Ovary (tissue), 3 donors: ENCODE measurements around the gene MORN2.

Experiments used
- CTCF ChIP-seq, 3 donors: fragments of 450-650 bp in 2 of 3; fragments of 200-600 bp in 1 of 3; IDR thresholded peaks; one replicate each; pipeline versions ENCODE4 v1.5.1 to v1.8.0; 2016 to 2022; ENCODE audit warnings: antibody characterized with exemption in 3 of 3, mild to moderate bottlenecking in 1 of 3
- EP300 ChIP-seq: sonication (generic); formaldehyde crosslinking; IDR thresholded peaks from one replicate; pipeline ENCODE4 v1.6.1; 2017; ENCODE audit warnings: antibody characterized with exemption
- donor health status: DM: no; HTN: no; CAD: no.

GRCh38 chr2:38922389-38922788 is 46.6 kb downstream of the MORN2 start:
- TF ChIP-seq EP300 (no peak), CTCF (IDR thresholded peaks at IDR 0.05) (no peak)
